GM23338 (cell line): ENCODE results near the gene TNPO1. TPM values are rescaled to one million over a fixed set of nuclear protein-coding genes. Genes with fewer than 3 reads are reported as not detected.

Source experiments
- ATAC-seq: fragments of 200-7000 bp; cut with Tn5 transposase; 3 replicates; pipeline ENCODE4 v1.9.1; 2020
- DNase-seq: peaks from one replicate; pipeline ENCODE4 v3.0.0-alpha.2; 2015; ENCODE audit warnings: low spot score
- H2AFZ ChIP-seq: fragments of 200-600 bp; sonication (generic); 2 replicates; pipeline ENCODE4 v1.8.0; 2016; ENCODE audit warnings: antibody characterized with exemption, mild to moderate bottlenecking, moderate library complexity
- H3F3A ChIP-seq: fragments of 200-600 bp; sonication (generic); replicated peaks from 2 replicates; pipeline ENCODE4 v1.8.0; 2017; ENCODE audit warnings: antibody characterized with exemption, mixed run types, low read depth
- H3K27ac ChIP-seq: fragments of 200-600 bp; sonication (generic); 2 replicates; pipeline ENCODE4 v1.6.1; 2016; ENCODE audit warnings: low read depth
- H3K27me3 ChIP-seq: fragments of 200-600 bp; sonication (generic); 2 replicates; pipeline ENCODE4 v1.8.0; 2016; ENCODE audit warnings: mild to moderate bottlenecking, mixed run types, moderate library complexity; ENCODE audit not compliant: insufficient read depth
- H3K36me3 ChIP-seq: fragments of 200-600 bp; sonication (generic); 2 replicates; pipeline ENCODE4 v1.8.0; 2016; ENCODE audit warnings: mild to moderate bottlenecking; ENCODE audit not compliant: insufficient read depth
- H3K4me1 ChIP-seq: fragments of 200-600 bp; sonication (generic); 2 replicates; pipeline ENCODE4 v1.8.0; 2016; ENCODE audit warnings: mild to moderate bottlenecking, moderate library complexity; ENCODE audit not compliant: insufficient read depth
- H3K4me2 ChIP-seq: fragments of 200-600 bp; sonication (generic); 2 replicates; pipeline ENCODE4 v1.7.1; 2017; ENCODE audit warnings: mixed run types
- H3K4me3 ChIP-seq: fragments of 200-600 bp; sonication (generic); 2 replicates; pipeline ENCODE4 v1.6.1; 2016; ENCODE audit warnings: mixed run types
- H3K79me2 ChIP-seq: fragments of 200-600 bp; sonication (generic); replicated peaks from 2 replicates; pipeline ENCODE4 v1.8.0; 2017; ENCODE audit warnings: mild to moderate bottlenecking; ENCODE audit not compliant: insufficient read depth
- H3K9me2 ChIP-seq: fragments of 200-600 bp; sonication (generic); 2 replicates; pipeline ENCODE4 v1.8.0; 2017; ENCODE audit not compliant: insufficient read depth
- H4K20me1 ChIP-seq: fragments of 200-600 bp; sonication (generic); replicated peaks from 2 replicates; pipeline ENCODE4 v1.8.0; 2017; ENCODE audit warnings: mild to moderate bottlenecking; ENCODE audit not compliant: insufficient read depth
- H3K27ac Mint-ChIP-seq: 2 replicates; pipeline ENCODE4 v1.8.0; 2020; ENCODE audit warnings: inconsistent platforms, mild to moderate bottlenecking, moderate library complexity, mixed read lengths
- H3K27me3 Mint-ChIP-seq: 3 replicates; pipeline ENCODE4 v1.8.0; 2022; ENCODE audit warnings: low read depth, mild to moderate bottlenecking, moderate library complexity, mixed read lengths, inconsistent platforms; ENCODE audit not compliant: insufficient read depth, poor library complexity
- H3K36me3 Mint-ChIP-seq: 3 replicates; pipeline ENCODE4 v1.8.0; 2021; ENCODE audit warnings: low read depth, mild to moderate bottlenecking, inconsistent platforms, moderate library complexity, mixed read lengths
- H3K4me1 Mint-ChIP-seq: 3 replicates; pipeline ENCODE4 v1.8.0; 2020; ENCODE audit warnings: mild to moderate bottlenecking, inconsistent platforms, mixed read lengths
- H3K4me3 Mint-ChIP-seq: 3 replicates; pipeline ENCODE4 v1.8.0; 2021; ENCODE audit warnings: moderate library complexity, mild to moderate bottlenecking, inconsistent platforms, mixed read lengths
- H3K9me3 Mint-ChIP-seq: 3 replicates; pipeline ENCODE4 v1.8.0; 2020; ENCODE audit warnings: moderate library complexity, mild to moderate bottlenecking, inconsistent platforms, mixed read lengths
- CREB1 ChIP-seq: fragments of 250-450 bp; sonication (Bioruptor Pico); IDR thresholded peaks from 2 replicates; pipeline ENCODE4 v1.5.0; 2020; ENCODE audit warnings: low read depth, mild to moderate bottlenecking, moderate library complexity
- CTCF ChIP-seq, 2 experiments: fragments of 200-600 bp in 1 of 2; sonication (generic) in 1 of 2; conservative IDR thresholded peaks; 2 replicates each; pipeline versions ENCODE4 v1.5.1 to v1.6.1; 2016 to 2017; ENCODE audit warnings: antibody characterized with exemption in 2 of 2, low read depth in 2 of 2, mild to moderate bottlenecking in 2 of 2, moderate library complexity in 1 of 2
- ETS1 ChIP-seq: IDR thresholded peaks from 2 replicates; pipeline ENCODE4 v1.6.1; 2016; ENCODE audit warnings: antibody characterized with exemption
- EZH2 ChIP-seq: fragments of 200-600 bp; sonication (generic); IDR thresholded peaks from one replicate; pipeline ENCODE4 v1.8.0; 2017; ENCODE audit warnings: antibody characterized with exemption, mild to moderate bottlenecking, low read depth; ENCODE audit not compliant: unreplicated experiment
- EZH2phosphoT487 ChIP-seq: fragments of 200-600 bp; sonication (generic); IDR thresholded peaks from one replicate; pipeline ENCODE4 v1.8.1; 2018; ENCODE audit warnings: antibody characterized with exemption; ENCODE audit not compliant: unreplicated experiment
- JUNB ChIP-seq: IDR thresholded peaks from one replicate; pipeline ENCODE4 v1.6.1; 2016; ENCODE audit warnings: antibody characterized with exemption; ENCODE audit not compliant: unreplicated experiment
- NANOG ChIP-seq: IDR thresholded peaks from 2 replicates; pipeline ENCODE4 v1.6.1; 2016; ENCODE audit warnings: antibody characterized with exemption, borderline replicate concordance
- POLR2AphosphoS5 ChIP-seq: IDR thresholded peaks from 2 replicates; pipeline ENCODE4 v1.6.1; 2016; ENCODE audit warnings: antibody characterized with exemption, low read depth
- REST ChIP-seq: IDR thresholded peaks from one replicate; pipeline ENCODE4 v1.6.1; 2018; ENCODE audit warnings: antibody characterized with exemption; ENCODE audit not compliant: unreplicated experiment
- STAT1 ChIP-seq: IDR thresholded peaks from one replicate; pipeline ENCODE4 v1.6.1; 2016; ENCODE audit warnings: antibody characterized with exemption; ENCODE audit not compliant: unreplicated experiment
- ZNF114 ChIP-seq: fragments of 250-450 bp; sonication (Bioruptor Pico); IDR thresholded peaks from 2 replicates; pipeline ENCODE4 v1.5.0; 2020; ENCODE audit warnings: mild to moderate bottlenecking, moderate library complexity
- ZNF331 ChIP-seq: fragments of 250-450 bp; sonication (Bioruptor Pico); IDR thresholded peaks from 2 replicates; pipeline ENCODE4 v1.5.0; 2020; ENCODE audit warnings: low read depth, mild to moderate bottlenecking, moderate library complexity
- ZNF462 ChIP-seq: fragments of 250-450 bp; sonication (Bioruptor Pico); IDR thresholded peaks from 2 replicates; pipeline ENCODE4 v1.5.0; 2020; ENCODE audit warnings: mild to moderate bottlenecking, moderate library complexity
- polyA plus RNA-seq: library from polyadenylated mRNA; unstranded; fragments of >200 nt; fragmentation: Nextera tagmentation; extraction: Ambion mirVana; gene quantifications from 2 replicates; pipeline ENCODE4 v1.2.1, GENCODE V29; 2016
- total RNA-seq: library from RNA; depleted of rRNA; stranded (reverse); fragments of >200 nt; shearing (Covaris generic); gene quantifications from 2 replicates; pipeline ENCODE4 v1.2.3, GENCODE V29; 2014

TNPO1 gene
- total and polyA plus RNA-seq, 2 experiments from 2014 or later, result 117 to 197 TPM

- H4K20me1 ChIP-seq, result no peaks in the 10 kb centered on the region; the same call in 1 of the 2 replicates
- H3K4me3 ChIP-seq, result no peak overlapping the region
- TF ChIP-seq REST (no peak), CTCF (conservative IDR thresholded peaks at IDR 0.05; ENCODE audit: low read depth in 2 of 2) (no peak), CREB1 (CRISPR knock-in tag) (no peak), STAT1 (no peak), EZH2phosphoT487 (no peak), ZNF331 (CRISPR knock-in tag) (no peak), ETS1 (no peak), JUNB (no peak), ZNF462 (CRISPR knock-in tag) (no peak), POLR2AphosphoS5 (no peak), EZH2 (no peak), ZNF114 (CRISPR knock-in tag) (no peak), NANOG (no peak)
- no peak for DNase-seq
- no peak overlapping the region for H3K27ac Mint-ChIP-seq
- H3K4me2 ChIP-seq, result no peak overlapping the region
- H3K27me3 ChIP-seq, result no peaks in the 10 kb centered on the region
- no peak overlapping the region for H3K27ac ChIP-seq
- no peaks in the 10 kb centered on the region for H3K36me3 Mint-ChIP-seq
- no peaks in the 10 kb centered on the region for H3K36me3 ChIP-seq
- no peak overlapping the region for H3K4me3 Mint-ChIP-seq
- no peak for ATAC-seq
- H3K4me1 Mint-ChIP-seq, result no peaks in the 10 kb centered on the region
- no peaks in the 10 kb centered on the region for H3K9me2 ChIP-seq
- H3K79me2 ChIP-seq, result no peaks in the 10 kb centered on the region
- no peaks in the 10 kb centered on the region for H3F3A ChIP-seq
- no peaks in the 10 kb centered on the region for H3K9me3 Mint-ChIP-seq
- H3K27me3 Mint-ChIP-seq, result peaks cover 4% of the 10 kb centered on the region
- no peak overlapping the region for H2AFZ ChIP-seq
- H3K4me1 ChIP-seq, result no peaks in the 10 kb centered on the region
These were observed 30.7 kb upstream of the TNPO1 start for GRCh38 chr5:72785801-72786200.
